GM21528 (cell line): Measurements from ENCODE around the gene C1orf167.
A peak's percentile ranks its signal among the peaks of the same experiment; 100 is the strongest.

Experiments used
- ATAC-seq: cut with Tn5 transposase; IDR thresholded peaks from one replicate; pipeline ENCODE4 v1.9.1; 2021; ENCODE audit warnings: mild to moderate bottlenecking, moderate library complexity; ENCODE audit not compliant: unreplicated experiment, low FRiP score

Gene C1orf167

DNA sequence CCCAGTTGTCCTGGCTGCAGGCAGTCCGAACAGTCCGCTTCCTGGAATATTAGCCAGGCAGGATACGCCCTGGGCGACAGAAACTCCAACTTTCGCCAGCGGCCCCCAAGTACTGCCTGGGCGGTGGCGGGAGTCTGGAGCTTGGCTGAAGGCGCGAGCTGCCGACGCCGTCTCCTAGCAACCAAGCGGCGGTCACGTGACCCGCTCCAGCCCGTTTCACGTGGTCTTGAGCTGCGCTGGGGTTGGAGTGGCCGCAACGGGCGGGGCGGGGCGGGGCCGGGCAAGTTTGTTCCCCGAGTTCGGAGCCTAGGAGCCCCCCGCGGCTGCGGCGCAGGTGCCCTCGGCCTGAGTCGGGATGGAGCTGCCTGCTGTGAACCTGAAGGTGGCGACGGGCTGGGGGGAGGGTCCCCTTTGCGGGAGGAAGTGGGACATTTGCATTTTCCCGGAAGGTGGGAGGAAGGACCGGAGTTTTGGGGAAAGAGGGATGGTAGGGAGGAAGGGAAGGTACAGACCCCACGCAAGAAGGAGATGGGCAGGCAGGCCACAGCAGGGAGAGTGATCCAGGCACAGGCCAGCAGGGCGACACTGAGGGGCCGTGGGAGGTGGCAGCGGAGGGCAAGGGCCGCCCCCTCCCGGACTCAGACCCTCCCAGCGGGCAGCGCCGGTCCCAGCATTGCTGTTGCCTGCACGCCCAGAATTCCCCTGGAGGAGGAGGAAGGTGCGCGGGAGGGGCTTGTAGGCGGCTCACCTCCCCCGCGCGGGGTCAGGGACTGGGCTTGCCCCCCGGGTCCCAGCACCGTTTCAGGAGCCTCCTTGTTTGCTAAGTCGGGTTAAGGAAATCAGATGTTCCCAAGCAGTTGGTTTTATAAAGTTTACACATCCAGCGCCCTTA, 25.9 kb upstream of the C1orf167 start, which contains the start of gene AGTRAP:
Gene AGTRAP, plus strand, starts transcription at position 283 of the 892 bp plus-strand sequence. Its CDS starts 73 bp downstream, at position 356.
- ATAC-seq: peak; percentile 62

DNA sequence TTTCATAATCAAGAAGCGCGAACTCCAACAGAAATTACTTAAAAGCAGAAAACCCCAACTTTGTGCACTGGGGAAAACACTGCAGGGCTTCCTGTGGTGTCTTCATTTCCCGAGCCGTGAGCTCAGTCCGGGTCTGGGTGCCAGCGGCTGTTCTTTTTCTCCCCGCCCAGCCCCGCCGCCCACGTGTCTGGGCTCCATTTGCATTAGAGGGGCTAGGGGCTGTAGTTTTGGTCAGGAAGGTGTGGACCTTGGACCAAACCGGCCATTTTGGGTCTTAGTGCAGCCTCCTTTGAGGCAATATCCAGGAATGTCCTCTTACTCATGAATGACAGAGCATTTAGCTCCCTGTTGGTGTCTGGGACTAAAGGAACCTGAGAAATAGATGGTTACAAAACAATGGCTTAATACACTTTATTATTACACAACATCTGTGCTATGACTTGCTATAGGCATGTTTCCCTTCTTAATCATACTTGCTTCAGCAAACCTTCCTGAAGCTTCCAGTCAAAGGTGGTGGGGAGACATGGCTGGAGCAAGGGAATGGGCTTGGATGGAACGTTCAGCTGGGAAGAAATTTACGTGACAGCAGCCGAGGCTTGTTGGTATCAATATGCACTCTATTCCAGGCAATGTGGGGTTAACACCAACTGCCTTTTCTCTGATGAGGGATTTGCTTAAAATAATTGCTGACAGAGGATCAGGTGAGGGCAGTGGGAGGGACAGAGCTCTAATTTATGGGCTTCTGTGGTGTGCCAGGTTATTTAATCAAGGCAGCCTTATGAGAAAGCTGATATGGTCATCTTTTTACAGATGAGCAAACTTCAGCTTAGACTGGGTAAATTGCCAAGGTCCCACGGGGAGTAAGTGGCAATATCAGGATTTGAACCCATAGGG, 25.0 kb upstream of the C1orf167 start:
- ATAC-seq: peak; percentile 25

- ATAC-seq: no peak
These were observed 23.9 kb upstream of the C1orf167 start for GRCh38 chr1:11738096-11738495.

GRCh38 chr1:11738783-11739182, 23.2 kb upstream of the C1orf167 start:
- ATAC-seq: no peak

- no peak for ATAC-seq
These were observed 21.5 kb upstream of the C1orf167 start for GRCh38 chr1:11740258-11741192.

- no peak for ATAC-seq
These were observed 20.5 kb upstream of the C1orf167 start for GRCh38 chr1:11741482-11741881.

DNA sequence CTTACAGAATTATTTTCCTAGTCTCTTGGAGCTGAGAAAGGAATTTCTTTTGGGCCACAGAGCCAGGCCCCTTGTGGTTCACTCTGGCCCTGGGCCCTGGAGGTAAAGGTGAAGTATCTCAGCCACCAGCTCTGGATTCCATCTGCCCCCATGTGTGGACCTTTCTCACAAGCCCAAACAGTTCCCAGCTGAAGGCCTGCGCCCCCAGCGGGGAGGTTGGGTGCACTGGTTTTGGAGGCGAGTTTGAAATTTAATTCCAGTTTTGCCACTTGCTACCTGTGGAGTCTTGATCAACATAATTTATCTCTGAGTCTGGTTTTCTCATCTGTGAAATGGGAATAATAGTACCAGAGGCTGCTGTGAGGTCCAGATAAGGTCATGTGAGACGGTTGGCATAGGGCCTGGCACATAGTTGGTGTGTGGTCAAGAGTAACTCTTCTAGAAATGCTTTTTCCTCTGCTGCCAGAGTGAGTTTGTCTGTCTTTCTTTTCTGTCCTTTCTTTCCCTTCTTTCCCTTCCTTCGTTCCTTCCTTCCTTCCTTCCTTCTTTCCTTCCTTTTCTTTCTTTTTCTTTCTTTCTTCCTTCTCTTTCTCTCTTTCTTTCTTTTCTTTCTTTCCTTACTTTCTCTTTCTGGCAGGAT, 20.0 kb upstream of the C1orf167 start:
- ATAC-seq: no peak

DNA sequence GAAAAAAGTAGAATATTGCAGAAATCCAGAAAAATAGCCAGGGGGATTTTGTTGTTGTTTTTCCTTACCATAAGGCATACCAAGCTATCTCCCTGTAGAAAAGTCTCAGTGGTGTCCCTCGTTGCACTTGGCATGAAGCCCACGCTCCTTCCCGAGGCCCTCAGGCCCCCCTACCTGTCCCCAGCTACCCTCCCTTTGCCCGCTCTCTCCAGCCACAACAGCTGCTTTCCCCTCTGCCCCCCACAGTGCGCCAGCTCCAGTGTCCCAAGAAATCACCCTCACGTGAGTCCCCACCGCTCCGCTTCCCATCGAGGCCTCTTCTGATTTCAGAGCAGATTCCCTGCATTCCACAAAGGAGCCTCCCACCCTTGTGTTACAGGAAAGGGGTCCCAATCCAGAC, 17.7 kb upstream of the C1orf167 start:
- no peak for ATAC-seq

DNA sequence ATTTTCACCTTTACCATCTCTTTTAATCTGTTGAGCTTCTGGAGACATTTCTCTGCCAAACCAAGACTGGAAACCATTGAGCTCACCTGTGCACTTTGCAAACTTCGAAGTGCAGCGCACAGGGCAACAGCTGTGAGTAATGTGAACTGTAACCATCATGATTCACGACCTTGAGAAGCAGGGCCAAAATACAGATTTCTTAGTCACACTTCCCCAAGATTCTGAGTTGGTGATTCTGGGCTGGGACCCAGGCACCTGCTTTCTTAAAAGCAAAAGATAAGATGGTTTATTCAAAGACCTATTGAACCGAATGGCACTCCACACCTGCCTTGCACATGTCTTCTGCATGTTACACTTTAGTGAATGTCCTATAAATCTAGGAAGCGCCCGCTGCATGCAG, 15.9 kb upstream of the C1orf167 start:
- no peak for ATAC-seq

- no peak for ATAC-seq
These were observed 15.1 kb upstream of the C1orf167 start for GRCh38 chr1:11746795-11747487.

DNA sequence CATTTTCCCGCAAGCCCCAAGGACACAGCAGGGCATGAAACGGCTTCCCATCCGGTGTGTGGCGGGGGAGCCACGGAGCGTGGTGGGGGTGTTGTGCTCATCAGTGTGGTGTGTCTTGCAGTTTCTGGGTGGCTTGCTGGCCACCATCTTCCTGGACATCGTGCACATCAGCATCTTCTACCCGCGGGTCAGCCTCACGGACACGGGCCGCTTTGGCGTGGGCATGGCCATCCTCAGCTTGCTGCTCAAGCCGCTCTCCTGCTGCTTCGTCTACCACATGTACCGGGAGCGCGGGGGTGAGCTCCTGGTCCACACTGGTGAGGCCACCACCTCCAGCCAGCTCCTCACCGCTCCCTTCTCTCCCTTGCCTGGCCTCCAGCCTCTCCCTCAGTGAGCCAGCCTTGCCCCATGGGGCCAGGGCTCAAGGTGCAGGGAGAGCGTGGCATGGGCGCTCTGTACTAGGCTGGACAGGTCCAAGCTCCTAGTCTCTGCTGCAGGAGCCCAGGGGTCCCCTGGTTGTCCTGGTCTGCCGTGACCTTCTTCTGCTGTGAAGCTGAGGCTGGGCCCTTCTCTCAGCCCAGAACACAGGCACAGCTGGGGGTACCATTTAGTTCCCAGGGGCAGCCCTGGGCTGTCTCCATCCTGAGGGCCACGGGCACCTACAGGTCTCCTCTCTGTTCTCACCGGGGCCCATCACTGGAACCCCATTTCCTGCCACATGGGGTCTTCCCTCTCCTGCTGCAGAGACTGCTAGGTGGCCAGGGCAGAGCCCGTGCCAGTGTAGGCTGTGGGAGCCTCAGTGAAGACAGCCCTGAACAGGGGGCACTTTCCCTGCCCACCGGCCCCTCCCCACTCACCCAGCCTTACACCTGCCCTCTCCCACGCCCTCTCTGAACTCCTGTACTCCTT, 13.4 kb upstream of the C1orf167 start:
- ATAC-seq: no peak

DNA sequence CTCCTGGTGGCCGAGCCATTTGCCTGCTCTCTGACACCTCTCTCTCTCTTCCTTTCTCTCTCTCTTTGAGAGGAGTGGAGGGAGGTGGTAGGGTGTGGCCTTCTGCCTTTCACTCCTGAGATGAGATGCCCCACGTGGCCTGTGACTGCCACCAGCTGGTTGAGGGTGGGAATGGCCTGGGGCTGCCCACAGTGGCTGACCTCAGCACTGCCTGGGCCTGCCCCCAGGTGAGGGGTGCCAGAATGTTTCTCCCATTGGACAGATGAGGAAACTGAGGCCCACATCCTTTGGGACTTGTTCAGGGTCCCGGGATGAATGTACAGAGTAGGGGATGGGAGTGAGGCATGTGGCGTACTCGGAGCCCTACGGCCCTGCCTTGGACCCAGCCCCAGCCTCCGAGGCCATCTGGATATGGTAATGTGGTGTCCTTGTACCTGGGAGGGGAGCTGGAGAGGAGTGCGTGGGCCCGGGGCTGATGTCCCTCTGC, 12.7 kb upstream of the C1orf167 start:
- ATAC-seq: no peak

GRCh38 chr1:11749996-11750395, 12.0 kb upstream of the C1orf167 start:
- ATAC-seq: no peak

DNA sequence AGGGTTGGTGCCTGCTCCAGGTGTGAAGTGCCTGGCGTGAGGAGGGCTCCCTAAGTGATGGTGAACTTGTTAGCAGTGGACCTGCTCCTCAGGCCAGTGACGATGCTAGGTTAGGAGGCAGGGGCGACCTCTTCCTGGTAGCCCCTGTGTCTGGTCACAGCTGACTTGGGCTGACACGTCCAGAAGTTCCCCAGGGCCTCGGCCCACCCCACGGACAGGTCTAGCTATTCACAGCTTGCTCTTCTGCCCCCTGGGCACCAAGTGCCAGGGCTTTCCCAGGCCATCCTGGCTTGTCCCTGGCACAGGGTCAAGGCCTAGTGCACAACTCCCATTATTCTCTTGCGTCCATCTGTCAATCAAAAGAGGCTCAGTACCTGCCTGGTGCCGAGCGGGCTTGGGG, 10.9 kb upstream of the C1orf167 start:
- no peak for ATAC-seq

DNA sequence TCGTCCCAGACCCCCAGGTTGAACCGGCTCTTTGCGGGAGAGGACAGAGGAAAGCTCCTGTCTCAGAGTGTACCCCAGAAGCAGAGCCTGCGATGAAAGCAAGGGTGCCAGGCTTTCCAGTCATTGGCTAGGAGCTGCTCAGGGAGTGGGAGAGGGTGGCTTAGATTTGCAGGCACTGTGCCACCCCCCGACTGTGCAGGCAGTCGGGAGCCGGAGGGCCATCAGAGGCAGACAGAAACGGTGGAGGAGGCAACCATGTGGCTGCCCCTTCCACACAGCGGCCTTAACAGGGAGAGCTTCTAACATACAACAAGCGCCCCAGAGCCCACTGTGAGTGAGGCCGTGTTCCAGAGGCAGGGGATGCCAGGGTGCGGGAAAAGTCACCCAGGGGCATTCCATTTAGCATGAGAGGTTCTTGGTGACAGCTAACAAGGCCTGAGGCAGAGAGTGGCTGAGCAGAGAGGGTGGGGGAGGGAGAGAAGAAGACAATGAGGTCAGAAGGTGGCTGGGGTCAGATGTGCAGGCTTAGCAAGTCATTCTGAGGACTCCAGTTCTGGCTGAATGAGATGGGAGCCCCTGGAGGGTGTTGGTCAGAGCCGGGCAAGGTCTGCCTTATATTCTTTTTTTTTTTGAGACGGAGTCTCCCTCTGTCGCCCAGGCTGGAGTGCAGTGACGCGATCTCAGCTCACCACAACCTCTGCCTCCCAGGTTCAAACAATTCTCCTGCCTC, 9.5 kb upstream of the C1orf167 start:
- no peak for ATAC-seq

GRCh38 chr1:11753555-11754208, 8.3 kb upstream of the C1orf167 start:
- no peak for ATAC-seq

GRCh38 chr1:11757047-11757446, 4.9 kb upstream of the C1orf167 start:
- no peak for ATAC-seq
